Activated effector memory CD4-positive, alpha-beta T cell treated with anti-CD3 and anti-CD28 coated beads, Interleukin-2, amount 50 U/mL, for 16 hours (primary cell): ENCODE results near the gene FHIT.

Experiments used
- DNase-seq: peaks from one replicate; pipeline ENCODE4 v3.0.0-alpha.2; 2020

Gene FHIT

DNA sequence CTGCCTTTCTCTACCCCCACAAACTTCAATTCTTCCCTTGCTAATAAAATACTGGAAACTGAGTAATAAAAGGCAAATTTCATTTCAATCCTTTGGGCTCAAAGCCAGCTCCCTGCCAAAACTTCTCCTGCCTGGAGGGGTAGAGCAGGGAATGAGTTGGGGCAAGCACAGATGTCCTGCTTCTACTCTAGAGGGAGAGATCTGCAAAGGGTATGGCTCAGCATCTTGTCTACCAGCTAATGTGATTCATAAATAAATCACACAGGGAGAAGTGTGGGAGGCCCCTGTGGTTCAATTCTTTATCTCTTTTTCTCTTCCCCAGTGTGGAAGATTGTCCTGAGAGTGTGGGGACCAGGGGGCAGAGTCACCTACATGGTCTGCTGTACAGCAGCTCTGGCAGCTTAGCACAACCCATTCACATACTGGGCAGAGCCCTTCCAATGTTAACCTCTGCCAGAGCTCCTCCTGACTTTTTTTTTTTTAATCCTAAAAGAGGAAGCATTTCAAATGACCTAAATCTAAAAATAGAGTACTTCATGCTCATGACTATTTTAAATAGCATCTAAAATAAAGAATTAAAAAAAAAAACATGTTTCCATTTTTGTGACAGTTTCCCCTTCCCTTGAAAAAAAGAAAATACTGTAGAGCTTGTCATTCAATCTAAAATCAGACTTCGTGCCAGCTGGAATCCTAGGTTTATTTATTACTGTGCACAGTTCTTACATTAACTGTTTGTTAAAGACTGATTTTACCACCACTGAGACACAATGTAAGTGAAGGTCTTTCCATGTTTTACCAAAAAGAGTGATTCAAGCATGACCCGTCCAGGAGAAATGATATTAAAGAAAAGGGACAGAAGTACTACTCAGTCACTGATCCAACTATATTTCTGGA is 1117.7 kb downstream of the FHIT start:
- DNase-seq: no peak

- no peak for DNase-seq
These were observed 1119.6 kb downstream of the FHIT start for GRCh38 chr3:60131618-60132017.

DNA sequence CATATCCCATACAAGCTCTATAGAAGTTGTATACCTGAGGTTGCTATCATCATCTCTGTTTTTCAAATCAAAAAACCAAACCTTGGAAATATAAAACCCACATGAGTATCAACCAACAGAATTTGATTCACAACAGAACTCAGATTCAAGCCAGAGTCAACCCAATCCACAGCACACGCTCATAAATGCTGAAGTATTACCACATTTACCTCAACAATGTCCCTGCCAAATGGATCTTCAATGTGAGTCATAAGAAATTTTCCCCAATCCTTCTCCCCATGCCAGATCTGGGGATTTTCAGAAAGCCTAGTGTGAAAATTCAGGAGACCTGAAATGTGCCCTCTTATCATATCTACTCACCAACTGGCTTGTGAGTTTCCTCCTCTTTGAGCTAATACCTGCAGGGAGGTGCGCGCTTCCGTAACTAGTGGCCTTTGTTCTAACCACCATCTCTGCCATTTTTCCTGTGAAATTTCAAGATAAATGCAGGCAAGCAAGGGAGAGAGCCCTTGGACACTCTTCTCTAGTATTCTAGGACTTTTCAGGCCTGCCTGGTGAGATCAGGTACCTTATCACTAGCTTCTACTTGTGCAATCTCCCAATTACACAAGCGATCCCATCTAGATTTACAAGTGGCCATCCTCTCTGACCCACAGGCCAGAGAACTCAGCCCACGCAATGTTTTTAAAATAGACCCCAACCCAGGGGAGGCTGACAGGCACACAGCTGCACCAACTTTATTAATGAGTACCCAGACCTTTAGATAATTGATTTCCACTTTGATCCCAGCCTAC is 1124.5 kb downstream of the FHIT start:
- DNase-seq: no peak

GRCh38 chr3:60125686-60126085 is 1125.6 kb downstream of the FHIT start:
- DNase-seq: no peak

DNA sequence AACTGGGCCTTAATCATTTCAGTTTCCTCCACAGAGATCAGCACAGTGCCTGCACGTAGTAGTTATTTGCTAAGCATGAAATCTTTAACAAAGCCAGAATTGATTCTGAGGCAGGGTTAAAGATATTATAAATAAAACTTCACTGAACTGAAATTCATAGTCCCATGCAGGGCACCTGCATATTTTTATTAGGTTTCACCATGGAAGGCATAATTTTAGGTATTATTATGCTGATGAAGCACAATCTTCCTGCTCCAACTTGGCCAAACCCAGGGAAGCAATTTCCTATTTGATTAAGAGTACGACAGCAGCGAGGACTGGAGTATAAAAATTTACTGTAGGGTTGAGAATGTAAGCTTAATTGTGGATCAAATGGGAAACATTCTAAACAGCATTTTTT is 1131.0 kb downstream of the FHIT start:
- no peak for DNase-seq

- no peak for DNase-seq
These were observed 1137.1 kb downstream of the FHIT start for GRCh38 chr3:60114191-60114590.

DNA sequence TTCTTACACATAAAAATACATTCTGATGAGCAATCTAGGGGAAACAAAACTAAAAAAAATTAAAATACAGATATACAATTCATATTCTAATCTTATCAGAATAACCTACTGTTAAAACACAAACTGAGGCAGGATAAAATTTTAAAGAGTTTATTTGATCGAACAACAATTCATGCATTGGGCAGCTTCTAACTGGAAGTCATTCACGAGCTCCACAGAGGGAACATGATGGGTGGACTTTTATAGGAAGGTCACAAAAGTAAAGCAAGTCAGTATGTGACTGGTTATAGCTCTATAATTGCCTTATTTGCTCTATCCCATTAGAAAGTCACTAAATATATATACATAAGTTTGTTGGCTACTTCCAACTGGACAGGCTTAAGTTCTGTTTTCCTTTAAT is 1144.0 kb downstream of the FHIT start:
- DNase-seq: no peak

DNA sequence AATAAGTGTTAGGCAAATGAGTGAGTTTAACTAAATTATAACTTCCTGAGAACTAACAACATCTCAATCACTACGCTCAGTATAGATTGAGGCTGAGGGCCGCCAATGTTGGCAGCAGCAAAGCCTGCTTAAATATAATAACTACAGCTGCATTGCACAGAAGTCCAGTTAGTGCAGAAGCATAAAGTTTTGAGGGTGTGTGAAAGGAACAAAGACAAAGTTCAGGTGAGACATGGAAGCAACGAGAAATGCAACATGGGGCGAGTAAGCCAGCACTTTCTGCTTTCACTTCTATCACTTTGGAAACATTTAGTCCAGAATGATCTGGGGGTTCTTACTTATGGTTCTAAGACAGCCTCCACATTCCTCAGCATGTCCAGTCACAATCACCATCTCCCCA is 1149.1 kb downstream of the FHIT start:
- no peak for DNase-seq

- no peak for DNase-seq
These were observed 1149.6 kb downstream of the FHIT start for GRCh38 chr3:60101621-60102020.

DNA sequence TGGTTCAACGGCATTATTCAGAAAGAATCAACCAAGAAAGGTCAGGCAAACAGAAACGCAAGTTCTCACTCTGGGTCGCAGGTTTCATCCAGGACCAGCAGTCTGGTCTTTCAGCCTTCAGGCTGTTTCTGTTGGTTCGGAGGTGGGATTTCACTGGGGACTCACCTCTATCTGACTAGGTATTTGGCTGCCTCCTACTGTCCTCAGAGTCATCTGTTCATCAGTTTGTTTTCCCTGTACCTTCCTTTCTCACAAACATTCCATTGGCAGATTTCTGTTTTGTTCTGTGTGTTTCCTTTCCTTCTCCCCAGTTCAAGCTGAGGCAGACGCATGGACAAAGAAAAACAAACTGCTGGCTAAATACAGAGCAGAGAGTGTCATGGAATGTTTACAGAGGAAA is 1154.8 kb downstream of the FHIT start:
- DNase-seq: no peak

GRCh38 chr3:60095930-60096329 is 1155.3 kb downstream of the FHIT start:
- DNase-seq: no peak

GRCh38 chr3:60095516-60095915 is 1155.7 kb downstream of the FHIT start:
- DNase-seq: no peak

DNA sequence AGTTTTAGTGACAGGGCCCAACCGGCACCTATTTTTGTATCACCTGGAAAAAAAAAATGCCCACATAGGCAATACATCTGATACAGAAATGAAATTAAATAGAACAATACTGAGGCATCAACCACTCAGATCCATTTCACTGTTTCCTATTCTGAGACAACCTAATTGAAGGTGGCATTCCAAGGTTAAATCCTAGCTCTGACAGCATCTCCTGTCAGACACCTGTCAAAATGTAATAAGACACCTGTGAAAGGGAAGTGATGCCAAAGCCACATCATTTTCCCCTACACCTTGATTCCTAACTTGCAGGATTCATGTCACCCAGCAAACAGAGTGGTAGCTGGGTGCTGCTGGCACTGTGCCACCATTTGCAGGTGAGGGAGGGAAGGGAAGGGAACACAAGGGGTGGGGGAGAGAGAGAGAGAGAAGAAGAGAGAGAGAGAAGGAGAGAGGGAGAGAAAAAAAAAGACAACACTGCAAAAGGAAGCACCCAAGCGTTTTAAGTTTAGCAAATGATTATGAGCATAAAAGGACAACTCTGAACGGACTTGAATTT is 1156.8 kb downstream of the FHIT start:
- DNase-seq: no peak

DNA sequence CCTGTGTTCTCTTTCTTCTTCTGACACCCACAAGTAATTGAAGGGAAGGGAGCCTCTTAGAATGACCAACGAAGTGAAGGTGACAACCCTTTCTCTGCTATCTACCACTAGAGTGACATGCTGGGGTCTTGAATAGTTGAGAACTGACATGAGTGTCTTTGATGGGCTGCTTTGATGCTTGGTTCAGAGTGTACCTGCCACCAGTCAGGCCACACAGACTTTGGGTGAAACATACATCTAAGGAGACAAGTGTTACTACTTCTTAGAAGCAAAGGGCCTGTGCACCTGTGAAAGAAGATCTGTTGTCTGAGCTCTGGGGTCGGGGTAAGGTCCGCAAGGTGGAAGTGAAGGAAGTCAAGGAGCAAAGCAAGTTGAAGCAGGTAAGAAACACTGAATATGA is 1160.7 kb downstream of the FHIT start:
- DNase-seq: no peak

- peak; percentile 72 for DNase-seq
These were observed 1164.4 kb downstream of the FHIT start for GRCh38 chr3:60086811-60087210.

DNA sequence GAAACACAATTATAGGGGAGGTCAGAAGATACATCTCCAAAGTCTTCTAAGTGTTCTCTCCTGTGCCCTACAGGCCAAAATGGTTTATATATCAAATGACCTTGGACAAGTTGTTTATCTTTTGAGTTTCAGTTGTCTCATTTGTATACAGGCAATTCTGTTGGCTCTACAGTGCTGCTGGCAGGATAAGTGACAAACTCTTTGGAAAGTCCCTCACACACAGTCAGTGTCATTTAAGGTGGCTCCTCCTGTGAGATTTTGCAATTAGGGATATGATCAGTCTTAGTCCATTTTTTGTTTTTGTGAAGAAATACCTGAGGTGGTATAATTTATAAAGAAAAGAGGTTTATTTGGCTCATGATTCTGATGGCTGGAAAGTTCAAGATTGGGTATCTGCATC is 1165.6 kb downstream of the FHIT start:
- no peak for DNase-seq

DNA sequence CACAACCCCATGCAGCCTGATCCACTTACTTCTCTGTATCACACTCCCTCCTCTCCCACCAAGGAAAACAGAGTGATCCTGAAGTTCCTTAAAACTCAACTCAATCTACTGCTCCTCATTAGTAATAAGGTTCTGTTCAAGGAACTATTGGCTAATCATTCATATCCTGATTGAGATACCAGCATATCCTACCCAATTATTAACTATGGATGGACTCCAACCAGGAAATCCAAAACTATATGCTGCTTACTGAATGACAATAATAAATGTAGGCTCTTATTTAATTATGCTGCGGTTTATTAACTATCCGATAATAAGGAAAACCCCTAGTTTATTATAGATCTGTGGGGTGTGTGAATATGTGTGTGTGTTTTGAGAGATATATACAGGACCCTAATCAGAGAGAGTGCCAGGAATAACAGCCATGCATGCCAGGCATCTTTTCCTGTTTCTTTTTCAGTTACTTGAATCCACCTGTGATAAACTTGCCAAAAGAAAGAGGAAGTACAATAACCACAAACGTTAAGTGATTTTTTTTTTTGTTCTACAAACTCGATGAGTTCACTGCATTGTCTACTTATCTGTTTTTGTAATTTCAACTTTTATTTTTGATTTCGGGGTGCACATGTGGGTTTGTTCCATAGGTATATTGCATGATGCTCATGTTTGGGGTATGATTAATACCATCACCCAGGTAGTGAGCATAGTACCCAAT is 1169.7 kb downstream of the FHIT start:
- DNase-seq: no peak

DNA sequence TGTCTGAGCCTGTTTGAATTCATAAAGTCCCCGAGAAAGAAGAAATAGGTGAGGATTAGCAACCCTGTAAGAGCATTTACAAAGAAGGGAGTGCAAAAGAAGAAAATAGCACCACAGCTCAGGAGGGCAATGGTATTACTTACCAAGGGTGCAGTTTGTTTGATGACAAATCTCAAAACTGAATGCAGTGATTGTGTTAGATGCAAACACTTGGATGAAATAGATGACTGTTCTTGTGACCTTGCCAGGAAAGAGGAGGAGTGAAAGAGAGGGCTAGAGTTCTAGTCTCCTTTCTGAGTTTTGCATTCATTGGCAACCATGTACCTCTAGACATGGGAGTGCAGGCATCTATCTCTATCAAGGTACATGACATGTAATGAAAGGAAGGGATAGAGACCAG is 1170.6 kb downstream of the FHIT start:
- DNase-seq: no peak

- peak; percentile 69 for DNase-seq
These were observed 1172.2 kb downstream of the FHIT start for GRCh38 chr3:60079076-60079475.

GRCh38 chr3:60076331-60076730 is 1174.9 kb downstream of the FHIT start:
- no peak for DNase-seq

DNA sequence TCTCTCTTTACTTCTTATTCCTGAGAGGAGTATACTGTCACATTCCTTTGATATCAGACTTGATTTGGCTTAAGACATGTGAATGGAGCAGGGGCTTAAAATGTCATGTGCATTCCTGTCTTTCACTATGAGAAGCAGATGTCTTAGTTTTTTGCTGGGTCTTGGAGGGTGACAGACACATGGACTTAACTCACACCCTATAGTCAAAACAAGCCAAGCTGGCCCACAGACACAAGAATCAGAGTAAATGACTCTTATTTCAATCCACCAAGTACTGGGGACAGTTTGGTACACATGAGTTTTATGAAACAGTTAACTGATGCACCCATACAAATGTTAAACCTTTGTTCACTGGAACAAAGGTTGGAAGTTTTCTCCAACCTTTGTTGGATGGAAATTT is 1177.3 kb downstream of the FHIT start:
- no peak for DNase-seq

GRCh38 chr3:60073228-60073627 is 1178.0 kb downstream of the FHIT start:
- no peak for DNase-seq

- no peak for DNase-seq
These were observed 1180.9 kb downstream of the FHIT start for GRCh38 chr3:60070366-60070765.
